GM18873 (cell line): ENCODE data around the gene TAGLN.
"Not testable (repeated sequence)": the region's sequence is repeated elsewhere in the genome, so short reads cannot be mapped to it uniquely, and the experiment has no call there.

Experiments
- ATAC-seq: cut with Tn5 transposase; IDR thresholded peaks from one replicate; pipeline ENCODE4 v1.9.1; 2021; ENCODE audit warnings: mild to moderate bottlenecking, moderate library complexity, moderate number of reproducible peaks; ENCODE audit not compliant: unreplicated experiment, low FRiP score

Gene TAGLN

DNA sequence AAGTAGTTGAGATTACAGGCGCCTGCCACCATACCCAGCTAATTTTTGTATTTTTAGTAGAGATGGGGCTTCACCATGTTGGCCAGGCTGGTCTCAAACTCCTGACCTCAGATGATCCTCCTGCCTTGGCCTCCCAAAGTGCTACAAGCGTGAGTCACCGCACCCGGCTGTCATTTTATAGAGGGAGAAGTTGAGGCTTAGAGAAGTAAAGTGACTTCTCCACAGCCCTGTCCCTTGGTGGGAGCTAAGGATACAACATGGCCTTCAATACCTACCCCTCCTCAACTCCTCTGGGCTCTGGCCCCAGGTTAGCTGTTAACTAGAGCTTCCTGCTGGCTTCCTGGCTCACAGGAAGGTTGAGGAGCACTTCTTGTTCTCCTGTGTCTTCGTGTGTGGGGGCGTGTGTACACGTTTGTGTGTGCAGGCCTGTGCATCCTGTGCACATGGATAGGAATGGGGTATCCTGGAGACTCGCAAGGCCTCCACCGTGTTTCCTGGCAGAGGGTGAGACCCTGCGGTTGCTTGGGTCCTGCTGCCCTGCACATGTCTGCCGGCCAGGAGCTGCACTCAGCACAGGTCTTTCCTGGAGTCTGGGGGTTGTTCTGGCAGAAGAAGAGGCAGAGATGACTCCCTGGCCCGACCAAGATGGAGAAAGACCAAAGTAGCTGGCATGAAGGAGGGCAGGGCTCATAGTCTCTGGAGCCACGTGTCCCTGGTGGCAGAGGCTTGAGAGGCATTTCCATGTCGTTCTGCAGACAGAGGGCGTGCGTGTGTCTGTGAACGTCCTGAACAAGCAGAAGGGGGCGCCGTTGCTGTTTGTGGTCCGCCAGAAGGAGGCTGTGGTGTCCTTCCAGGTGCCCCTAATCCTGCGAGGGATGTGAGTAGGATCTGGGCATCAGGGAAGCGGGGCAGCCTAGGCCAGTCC is 18.2 kb upstream of the TAGLN start:
- no peak for ATAC-seq

DNA sequence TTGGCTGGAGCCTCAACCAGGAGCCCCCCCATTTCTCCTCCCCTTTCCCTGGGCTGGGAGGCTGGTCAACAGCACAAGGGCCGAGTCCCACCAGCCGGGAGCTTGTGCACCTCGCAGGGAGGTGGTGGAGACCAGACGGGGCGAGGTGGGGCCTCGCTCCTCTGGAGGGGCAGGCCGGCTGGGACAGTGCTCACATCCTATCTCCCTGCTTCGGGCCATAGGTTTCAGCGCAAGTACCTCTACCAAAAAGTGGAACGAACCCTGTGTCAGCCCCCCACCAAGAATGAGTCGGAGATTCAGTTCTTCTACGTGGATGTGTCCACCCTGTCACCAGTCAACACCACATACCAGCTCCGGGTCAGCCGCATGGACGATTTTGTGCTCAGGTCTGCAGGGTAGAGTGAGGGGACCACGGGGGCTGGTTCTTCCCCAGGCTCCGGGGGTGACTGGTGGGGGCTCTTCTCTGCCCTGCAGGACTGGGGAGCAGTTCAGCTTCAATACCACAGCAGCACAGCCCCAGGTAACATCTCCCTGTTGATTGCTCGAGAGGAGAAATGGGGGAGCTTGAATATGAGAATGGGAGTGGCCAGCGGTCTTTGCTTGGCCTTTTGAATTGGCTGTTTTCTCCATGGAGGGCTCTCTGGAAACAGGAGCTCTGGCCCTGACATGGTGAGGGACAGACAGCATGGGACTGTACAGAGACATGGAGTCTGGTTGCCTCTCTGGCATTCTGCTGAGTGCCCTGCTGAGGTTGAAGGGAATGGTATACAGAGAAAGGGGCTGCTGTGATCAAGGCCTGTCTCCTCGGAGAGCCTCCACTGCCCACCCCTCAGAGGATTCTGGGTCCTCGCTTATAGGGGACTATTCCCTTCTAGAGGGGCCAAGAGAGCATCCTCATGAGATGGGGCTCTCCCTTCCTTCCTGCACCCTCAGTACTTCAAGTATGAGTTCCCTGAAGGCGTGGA is 17.3 kb upstream of the TAGLN start:
- no peak for ATAC-seq

DNA sequence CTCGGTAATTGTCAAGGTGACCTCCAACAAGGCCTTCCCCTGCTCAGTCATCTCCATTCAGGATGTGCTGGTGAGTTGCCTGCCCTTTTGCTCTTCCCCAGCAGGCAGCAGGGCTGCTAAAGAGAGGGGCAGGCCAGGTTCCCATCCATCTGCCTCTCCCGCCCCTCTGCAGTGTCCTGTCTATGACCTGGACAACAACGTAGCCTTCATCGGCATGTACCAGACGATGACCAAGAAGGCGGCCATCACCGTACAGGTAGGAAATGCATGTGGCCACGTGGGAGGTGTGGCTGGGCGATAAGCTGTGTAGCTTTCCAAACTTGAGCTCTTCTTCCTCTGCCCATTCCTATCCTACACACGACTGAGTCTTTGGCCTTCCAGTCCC is 16.6 kb upstream of the TAGLN start:
- no peak for ATAC-seq

DNA sequence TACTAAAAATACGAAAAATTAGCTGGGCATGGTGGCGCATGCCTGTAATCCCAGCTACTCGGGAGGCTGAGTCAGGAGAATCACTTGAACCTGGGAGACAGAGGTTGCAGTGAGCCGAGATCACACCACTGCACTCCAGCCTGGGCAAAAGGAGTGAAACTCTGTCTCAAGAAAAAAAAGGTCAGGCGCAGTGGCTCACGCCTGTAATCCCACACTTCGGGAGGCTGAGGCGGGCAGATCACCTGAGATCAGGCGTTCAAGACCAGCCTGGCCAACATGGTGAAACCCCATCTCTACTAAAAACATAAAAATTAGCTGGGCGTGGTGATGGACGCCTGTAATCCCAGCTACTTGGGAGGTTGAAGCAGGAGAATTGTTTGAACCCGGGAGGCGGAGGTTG is 16.0 kb upstream of the TAGLN start:
- not testable (repeated sequence) for ATAC-seq

DNA sequence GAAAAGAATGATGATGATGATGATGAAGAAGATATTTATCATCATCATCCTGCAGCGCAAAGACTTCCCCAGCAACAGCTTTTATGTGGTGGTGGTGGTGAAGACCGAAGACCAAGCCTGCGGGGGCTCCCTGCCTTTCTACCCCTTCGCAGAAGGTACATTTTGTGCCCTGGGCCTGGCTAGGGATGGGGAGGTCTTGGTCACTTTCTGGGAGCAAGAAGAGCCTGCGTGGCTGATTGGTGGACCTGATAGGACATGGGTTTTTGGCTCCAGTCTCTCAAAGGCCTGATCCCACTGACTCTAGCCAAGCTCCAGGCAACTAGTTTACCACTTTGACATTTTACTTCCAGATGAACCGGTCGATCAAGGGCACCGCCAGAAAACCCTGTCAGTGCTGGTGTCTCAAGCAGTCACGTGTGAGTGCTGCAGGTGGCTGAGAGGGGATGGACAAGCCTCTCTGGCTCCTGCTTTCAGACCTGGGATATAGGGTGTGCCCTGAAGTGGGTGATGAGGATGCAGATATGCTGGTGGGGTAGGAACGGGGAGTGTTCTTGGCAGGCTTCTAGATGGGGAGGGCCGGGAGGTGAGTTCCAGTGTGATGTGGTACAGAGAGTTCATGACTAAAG is 15.3 kb upstream of the TAGLN start:
- ATAC-seq = no peak

DNA sequence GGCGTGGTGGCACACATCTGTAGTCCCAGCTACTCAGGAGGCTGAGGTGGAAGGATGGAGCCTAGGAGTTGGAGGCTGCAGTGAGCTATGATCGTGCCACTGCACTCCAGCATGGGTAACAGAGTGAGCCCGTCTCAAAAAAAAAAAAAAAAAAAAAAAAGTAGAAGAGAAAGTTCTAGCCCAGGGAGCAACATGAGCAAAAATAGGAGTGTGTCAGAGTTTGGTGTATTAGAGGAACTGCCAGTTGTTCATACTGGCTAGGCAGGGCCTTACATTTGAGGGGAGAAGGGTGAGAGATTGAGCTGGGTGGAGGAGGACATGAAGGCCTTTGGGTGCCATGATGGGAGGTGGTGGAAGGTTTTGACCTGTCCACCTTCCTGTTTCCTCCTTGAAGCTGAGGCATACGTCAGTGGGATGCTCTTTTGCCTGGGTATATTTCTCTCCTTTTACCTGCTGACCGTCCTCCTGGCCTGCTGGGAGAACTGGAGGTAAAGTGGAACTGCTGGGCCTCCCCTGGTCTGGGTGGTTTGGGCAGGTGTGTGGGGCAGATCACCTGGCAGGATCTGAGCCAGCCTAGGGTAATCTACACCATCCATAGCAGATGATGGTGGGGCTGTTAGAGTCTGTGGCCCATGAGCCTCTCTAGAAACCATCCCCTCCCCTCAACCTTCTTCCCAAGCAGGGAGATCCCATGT is 13.3 kb upstream of the TAGLN start:
- no peak for ATAC-seq

DNA sequence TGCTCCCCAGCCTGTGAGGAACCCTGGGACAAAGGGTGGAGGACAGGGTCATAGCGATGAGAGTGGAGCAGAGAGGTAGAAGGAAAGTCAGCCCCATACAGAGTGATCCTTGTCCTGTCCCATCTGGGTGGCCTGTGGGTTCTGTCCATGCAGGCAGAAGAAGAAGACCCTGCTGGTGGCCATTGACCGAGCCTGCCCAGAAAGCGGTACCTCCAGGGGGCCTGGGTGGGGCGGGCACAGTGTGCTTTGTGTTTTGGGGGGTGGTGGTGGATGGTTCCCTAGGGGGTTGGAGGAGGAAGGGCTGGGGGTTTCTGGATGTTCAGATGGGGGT is 12.8 kb upstream of the TAGLN start:
- no peak for ATAC-seq

DNA sequence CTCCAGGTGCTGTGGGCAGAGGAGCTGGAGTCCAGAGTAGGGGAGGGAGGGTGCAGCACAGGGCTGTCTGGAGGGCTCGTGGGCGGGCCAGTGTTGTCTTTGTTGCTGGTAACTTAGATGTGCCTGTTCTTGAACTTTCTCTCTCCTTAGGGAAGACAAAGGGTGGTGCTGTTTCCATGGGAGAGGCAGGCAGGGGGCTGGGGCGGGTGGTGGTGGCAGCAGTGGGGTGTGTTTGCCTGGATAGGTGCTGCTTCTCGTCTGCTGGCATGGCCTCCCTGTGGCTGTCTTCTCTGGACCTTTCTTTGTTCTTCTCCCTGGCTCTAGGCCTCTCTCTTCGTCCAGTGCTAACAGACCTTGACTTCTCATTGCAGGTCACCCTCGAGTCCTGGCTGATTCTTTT is 12.2 kb upstream of the TAGLN start:
- no peak for ATAC-seq

DNA sequence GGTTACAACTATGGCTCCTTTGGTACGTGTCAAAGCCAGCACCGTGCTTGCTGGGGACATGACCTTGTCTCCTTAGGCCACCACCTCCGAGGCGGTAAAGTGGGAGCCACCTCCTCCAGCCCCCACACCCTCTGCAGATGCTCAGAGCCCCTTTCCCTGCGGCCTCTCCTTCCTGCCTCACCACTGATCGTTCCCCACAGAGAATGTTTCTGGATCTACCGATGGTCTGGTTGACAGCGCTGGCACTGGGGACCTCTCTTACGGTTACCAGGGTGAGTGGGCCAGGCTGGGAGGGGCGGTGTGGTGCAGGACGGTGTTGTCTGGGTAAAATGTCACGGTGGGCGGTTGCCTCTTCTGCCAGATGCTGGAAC is 11.8 kb upstream of the TAGLN start:
- ATAC-seq = no peak

DNA sequence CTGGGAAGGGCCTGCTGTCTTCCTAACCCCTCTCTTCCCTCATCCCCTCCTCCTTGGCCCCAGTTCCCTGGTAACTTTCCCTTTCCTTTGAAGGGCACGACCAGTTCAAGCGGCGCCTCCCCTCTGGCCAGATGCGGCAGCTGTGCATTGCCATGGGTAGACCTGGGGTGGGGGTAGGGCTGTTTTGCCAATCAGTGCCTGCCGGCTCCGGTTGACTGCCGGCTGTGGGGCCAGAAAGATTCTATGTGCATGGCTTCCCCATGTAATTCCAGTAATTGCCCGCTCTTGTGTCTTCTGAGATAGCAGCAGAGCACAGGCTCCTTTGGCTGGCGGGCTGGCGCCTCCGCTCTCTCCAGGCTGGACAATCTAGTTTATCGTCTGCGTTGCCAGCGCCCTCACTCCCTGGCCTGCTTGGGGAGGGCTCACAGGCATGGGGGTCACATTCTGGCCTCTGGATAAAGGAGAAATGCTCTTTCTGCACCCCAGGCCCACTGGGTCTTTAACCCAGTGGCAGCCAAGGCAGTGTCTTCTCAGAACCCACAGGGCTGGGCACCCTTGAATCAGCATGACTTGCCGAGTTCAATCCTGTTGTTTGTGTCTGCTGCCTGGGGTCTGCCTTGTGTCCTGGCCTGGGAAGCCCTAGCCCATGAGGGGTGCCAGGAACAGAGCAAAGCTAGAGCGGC is 11.2 kb upstream of the TAGLN start:
- no peak for ATAC-seq

DNA sequence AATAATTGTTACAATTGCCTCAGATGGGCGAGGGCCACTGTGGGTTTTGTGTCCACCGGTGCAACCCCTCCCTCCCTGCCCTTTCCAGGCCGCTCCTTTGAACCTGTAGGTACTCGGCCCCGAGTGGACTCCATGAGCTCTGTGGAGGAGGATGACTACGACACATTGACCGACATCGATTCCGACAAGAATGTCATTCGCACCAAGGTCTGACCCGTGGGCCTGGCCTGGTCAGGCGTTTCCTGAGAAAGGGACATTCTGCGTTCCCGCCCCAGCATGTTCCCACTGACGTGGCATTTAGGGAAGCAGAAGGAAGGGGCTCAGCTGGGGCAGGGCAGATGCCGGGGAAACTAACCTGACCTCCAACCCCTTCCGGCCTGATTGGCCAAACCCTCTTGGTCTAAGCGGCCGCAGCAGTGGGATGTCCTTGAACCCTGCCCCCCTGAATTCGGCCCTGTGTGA is 10.5 kb upstream of the TAGLN start:
- ATAC-seq = no peak

DNA sequence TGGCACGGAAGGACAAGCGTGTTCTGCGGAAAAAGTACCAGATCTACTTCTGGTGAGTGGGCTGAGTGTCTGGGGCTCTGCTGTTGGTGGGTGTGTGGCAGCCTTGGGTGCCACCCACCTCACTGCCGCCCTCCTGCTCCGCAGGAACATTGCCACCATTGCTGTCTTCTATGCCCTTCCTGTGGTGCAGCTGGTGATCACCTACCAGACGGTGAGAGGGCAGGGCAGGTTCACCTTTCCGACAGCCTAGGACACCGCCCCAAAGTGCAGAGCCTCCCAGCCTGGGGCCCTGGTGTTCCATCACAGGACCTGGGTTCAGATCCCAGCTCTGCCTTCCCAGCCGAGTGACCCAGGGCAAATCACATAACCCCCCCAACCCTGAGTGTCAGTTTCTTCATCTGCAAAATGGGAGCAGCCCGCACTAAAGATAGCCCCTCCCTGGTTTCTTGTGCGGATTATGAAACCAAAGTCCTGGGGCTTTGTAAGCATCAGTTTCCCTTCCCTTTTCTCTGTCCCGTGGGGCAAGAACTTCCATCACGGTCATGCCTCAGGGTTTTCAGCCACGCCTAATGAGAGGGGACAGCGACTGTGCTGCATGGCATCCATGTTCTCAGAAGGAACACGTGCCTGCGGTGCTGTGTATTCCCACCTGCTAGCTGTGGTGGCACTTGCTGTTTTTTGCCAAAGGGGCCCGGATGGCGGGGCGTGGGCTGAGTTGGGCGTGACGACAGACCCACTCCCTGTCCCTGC is 9.8 kb upstream of the TAGLN start:
- ATAC-seq = no peak

DNA sequence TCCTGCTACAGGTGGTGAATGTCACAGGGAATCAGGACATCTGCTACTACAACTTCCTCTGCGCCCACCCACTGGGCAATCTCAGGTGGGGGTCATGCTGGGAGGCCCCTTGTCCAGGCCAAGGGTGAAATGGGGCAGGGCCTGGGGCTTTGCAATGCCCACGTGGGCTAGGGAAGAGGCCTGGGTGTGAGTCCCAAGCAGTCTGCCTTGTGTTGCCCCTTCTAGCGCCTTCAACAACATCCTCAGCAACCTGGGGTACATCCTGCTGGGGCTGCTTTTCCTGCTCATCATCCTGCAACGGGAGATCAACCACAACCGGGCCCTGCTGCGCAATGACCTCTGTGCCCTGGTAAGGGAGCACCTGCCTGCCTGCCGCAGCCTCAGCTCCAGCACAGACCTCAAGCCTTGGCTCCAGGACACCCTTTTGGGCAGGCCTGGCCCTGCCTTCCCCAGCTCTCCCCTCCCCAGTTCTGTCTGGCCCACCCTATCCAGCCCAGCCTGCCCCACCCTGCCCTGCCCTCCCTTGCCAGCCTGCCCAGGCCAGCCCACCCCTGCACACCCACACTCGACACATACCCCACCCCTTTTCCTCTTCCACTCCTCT is 9.1 kb upstream of the TAGLN start:
- ATAC-seq = no peak

DNA sequence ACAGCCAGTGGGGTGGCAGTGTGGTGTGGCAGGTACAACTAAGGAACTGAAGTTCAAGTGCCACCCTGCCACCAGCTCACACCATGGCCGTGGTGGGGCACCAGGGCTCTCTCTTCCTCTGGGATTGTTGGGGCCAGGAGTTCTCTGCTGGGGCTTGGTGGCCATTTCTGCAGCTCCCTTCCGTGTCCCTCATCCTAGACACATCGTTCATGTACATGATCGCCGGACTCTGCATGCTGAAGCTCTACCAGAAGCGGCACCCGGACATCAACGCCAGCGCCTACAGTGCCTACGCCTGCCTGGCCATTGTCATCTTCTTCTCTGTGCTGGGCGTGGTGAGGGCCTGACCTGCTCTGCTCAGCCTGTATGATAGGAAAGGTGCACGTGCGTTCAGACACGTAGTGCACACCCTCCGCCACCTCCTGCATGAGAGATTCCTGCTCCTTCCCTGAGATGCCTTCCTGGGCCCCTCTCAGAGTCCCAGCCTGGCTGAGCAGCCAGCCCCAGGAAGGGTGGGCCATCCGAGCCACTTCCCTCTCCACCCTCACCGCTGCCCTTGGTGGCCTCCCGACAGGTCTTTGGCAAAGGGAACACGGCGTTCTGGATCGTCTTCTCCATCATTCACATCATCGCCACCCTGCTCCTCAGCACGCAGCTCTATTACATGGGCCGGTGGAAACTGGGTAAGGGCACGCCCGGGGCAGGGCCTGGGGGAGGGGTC is 7.3 kb upstream of the TAGLN start:
- ATAC-seq = no peak

DNA sequence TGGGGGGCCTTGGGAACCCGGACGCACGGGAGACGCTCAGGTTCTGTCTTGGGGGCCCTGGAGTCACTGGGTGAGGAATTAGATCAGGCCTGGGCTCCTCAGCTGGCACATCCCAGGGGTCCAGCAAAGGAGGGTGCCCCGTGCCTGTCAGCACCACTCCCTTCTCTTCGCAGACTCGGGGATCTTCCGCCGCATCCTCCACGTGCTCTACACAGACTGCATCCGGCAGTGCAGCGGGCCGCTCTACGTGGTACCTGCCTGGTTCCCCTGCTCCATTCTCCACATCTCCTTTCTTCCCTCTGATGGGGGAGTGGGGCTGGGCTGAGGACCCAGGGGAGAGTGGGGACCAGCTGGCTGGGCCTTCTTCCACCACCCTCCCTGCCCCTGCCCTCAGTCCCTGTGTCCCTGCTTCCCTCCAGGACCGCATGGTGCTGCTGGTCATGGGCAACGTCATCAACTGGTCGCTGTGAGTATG is 6.7 kb upstream of the TAGLN start:
- ATAC-seq = no peak

DNA sequence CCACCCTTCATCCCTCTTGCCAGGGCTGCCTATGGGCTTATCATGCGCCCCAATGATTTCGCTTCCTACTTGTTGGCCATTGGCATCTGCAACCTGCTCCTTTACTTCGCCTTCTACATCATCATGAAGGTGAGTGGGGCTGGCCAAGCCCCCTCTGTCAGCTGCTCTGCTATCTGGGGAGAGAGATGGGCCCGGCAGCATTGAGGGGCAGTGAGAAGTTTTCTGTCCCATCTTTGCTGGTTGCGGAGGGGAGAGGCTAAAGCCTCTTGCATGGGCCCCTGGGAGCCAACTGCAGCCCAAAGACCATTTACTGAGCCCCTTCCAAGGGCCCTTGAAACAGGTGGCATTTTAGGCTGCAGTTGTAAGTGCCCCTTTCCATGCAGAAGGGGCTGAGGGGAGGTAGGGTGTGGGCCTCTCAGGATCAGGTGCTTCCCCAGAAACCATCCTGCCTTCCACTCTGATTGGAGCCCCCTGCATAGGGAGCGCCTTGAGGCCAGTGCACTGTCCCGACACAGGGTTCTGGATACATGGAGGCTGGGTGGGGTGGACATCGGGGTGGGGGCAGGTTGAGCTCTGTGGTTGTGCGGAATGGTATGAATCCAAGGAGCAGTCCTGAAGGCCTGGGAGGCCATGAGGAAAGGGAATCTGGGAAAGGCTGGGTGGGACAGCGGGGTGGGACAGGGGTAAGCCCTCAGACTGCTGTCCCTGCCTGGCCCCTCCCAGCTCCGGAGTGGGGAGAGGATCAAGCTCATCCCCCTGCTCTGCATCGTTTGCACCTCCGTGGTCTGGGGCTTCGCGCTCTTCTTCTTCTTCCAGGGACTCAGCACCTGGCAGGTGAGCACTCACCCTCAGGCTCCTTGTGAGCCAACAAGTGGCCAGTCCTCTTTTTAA is 5.8 kb upstream of the TAGLN start:
- ATAC-seq = no peak

DNA sequence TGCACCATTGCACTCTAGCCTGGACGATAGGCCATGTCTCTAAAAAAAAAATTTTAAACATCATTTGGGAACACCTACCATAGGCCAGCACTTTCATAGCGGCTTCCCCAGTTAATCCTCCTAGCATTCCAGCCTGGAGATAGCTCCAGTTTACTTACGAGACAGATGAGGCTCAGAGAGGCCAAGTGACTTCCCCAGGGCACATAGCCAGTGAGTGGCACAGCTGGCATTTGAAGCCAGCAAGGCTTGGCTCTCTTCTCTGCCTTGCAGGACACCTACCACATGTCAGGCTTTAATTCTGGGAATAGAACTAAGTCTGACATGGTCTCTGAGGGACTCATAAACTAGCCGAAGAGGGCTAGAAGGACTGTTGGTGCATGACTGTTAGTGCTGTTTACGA is 4.9 kb upstream of the TAGLN start:
- no peak for ATAC-seq
